CD4-positive, CD25-positive, alpha-beta regulatory T cell (primary cell): Measurements from ENCODE around the gene FNBP1L. TPM values are rescaled to one million over a fixed set of nuclear protein-coding genes. Genes with fewer than 3 reads are reported as not detected.
A peak's percentile ranks its signal among the peaks of the same experiment; 100 is the strongest.

Experiments used
- ATAC-seq, 2 donors: fragments of 150-1000 bp; cut with Tn5 transposase; one replicate each; pipeline ENCODE4 v1.10.0; 2021; ENCODE audit warnings: low read depth in 2 of 2, moderate number of reproducible peaks in 2 of 2, moderate library complexity in 1 of 2
- DNase-seq, 3 donors: peaks; one replicate each; pipeline versions ENCODE4 v3.0.0 to v3.0.0-alpha.2; 2012 to 2022; ENCODE audit warnings: mixed read lengths in 1 of 3
- H3K27ac ChIP-seq: one replicate; pipeline ENCODE4 v1.7.0; 2013; ENCODE audit warnings: mild to moderate bottlenecking, low read length; ENCODE audit not compliant: insufficient read depth, poor library complexity, severe bottlenecking
- H3K27me3 ChIP-seq: one replicate; pipeline ENCODE4 v1.7.0; 2013; ENCODE audit warnings: low read length; ENCODE audit not compliant: control insufficient read depth, insufficient read depth
- H3K36me3 ChIP-seq: one replicate; pipeline ENCODE4 v1.7.0; 2013; ENCODE audit warnings: mild to moderate bottlenecking, low read length, moderate library complexity; ENCODE audit not compliant: control insufficient read depth, insufficient read depth
- H3K4me1 ChIP-seq: 2 replicates; pipeline ENCODE4 v1.7.0; 2013; ENCODE audit warnings: mild to moderate bottlenecking, low read length; ENCODE audit not compliant: insufficient read depth, control insufficient read depth, poor library complexity, severe bottlenecking
- H3K4me3 ChIP-seq: one replicate; pipeline ENCODE4 v1.7.0; 2013; ENCODE audit warnings: low read depth, mild to moderate bottlenecking, low read length, moderate library complexity
- H3K9me3 ChIP-seq, 2 experiments: 1 replicate in 1 of 2; 2 replicates in 1 of 2; pipeline ENCODE4 v1.7.0; 2013; ENCODE audit warnings: low read length in 2 of 2, mild to moderate bottlenecking in 1 of 2, moderate library complexity in 1 of 2; ENCODE audit not compliant: control insufficient read depth in 2 of 2
- H3K27ac Mint-ChIP-seq, 3 donors: one replicate each; pipeline ENCODE4 v1.8.0; 2020 to 2022; ENCODE audit warnings: mild to moderate bottlenecking in 3 of 3, mixed read lengths in 3 of 3, moderate library complexity in 2 of 3
- H3K27me3 Mint-ChIP-seq: one replicate; pipeline ENCODE4 v1.8.0; 2022; ENCODE audit warnings: mild to moderate bottlenecking, mixed read lengths
- H3K36me3 Mint-ChIP-seq: one replicate; pipeline ENCODE4 v1.8.0; 2020; ENCODE audit warnings: mixed read lengths
- H3K4me1 Mint-ChIP-seq, 4 donors: one replicate each; pipeline ENCODE4 v1.8.0; 2020 to 2022; ENCODE audit warnings: mixed read lengths in 4 of 4, mild to moderate bottlenecking in 1 of 4
- H3K4me3 Mint-ChIP-seq, 4 donors: one replicate each; pipeline ENCODE4 v1.8.0; 2020 to 2022; ENCODE audit warnings: mild to moderate bottlenecking in 4 of 4, mixed read lengths in 4 of 4, moderate library complexity in 3 of 4
- H3K9me3 Mint-ChIP-seq, 7 donors: one replicate each; pipeline ENCODE4 v1.8.0; 2020 to 2022; ENCODE audit warnings: mixed read lengths in 7 of 7, mild to moderate bottlenecking in 3 of 7, moderate library complexity in 2 of 7
- polyA plus RNA-seq, 4 donors: library from polyadenylated mRNA; unstranded; fragments of 300-500 nt; fragmentation: Illumina TruSeq; gene quantifications; one replicate each; pipeline ENCODE4 v1.2.3, GENCODE V29; 2021
- total RNA-seq: library from RNA; stranded (reverse); gene quantifications from one replicate; pipeline ENCODE4 v1.2.3, GENCODE V29; 2022

FNBP1L gene
- total and polyA plus RNA-seq, 5 donors from 2014 or later = 0.10 to 2.4 (median 0.34) TPM; not detected in 1

DNA sequence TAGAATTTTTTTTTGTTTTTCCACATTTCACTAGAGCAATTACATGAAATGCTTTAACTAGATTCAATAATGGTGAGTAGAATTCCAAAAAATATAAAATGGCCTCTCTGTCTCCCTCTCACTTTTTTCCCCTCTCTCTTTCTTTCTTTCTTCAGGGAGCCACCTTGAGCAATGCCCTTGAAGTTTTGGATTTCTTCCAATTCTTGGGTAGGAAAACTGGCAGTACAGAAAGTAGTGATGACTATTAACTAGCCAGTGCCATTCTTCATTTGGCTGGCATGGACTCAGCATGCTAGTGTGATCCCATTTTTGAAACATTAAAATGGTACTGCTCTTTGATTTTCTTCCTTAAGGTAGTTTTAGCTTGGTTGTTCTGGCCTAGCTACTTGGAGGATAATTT, 4.5 kb upstream of the FNBP1L start:
- ATAC-seq (no peak), DNase-seq (no peak)
- Histone ChIP-seq H3K4me1 (peaks cover 14% of the 10 kb centered on the region), H3K36me3 (no peaks in the 10 kb centered on the region), H3K4me3 (no peak overlapping the region), H3K27ac (no peak overlapping the region), H3K27me3 (peaks cover 12% of the 10 kb centered on the region), H3K9me3 (no peaks in the 10 kb centered on the region)
- peaks cover 0 to 11% (median 6%) of the 10 kb centered on the region in 4 donors for H3K4me1 Mint-ChIP-seq
- H3K27ac Mint-ChIP-seq = no peak overlapping the region
- no peaks in the 10 kb centered on the region for H3K36me3 Mint-ChIP-seq
- no peak overlapping the region for H3K4me3 Mint-ChIP-seq
- peaks cover 51% of the 10 kb centered on the region for H3K27me3 Mint-ChIP-seq
- H3K9me3 Mint-ChIP-seq = peaks cover 0 to 7% (median 0%) of the 10 kb centered on the region in 7 donors

- Histone ChIP-seq H3K36me3 (no peaks in the 10 kb centered on the region), H3K27ac (no peak overlapping the region), H3K27me3 (peaks cover 34% of the 10 kb centered on the region), H3K9me3 (no peaks in the 10 kb centered on the region), H3K4me1 (peaks cover 25% of the 10 kb centered on the region), H3K4me3 (peak overlapping the region; percentile 45)
- no peaks in the 10 kb centered on the region for H3K36me3 Mint-ChIP-seq
- peaks cover 0 to 7% (median 0%) of the 10 kb centered on the region in 7 donors for H3K9me3 Mint-ChIP-seq
- peak overlapping the region; percentile 78 to 93 (median 90) for H3K4me3 Mint-ChIP-seq
- H3K27me3 Mint-ChIP-seq = peaks cover 65% of the 10 kb centered on the region
- ATAC-seq (no peak), DNase-seq (no peak)
- H3K4me1 Mint-ChIP-seq = peaks cover 9 to 20% (median 16%) of the 10 kb centered on the region in 4 donors
- H3K27ac Mint-ChIP-seq = peak overlapping the region in 1 of 3 donors; percentile 17
These were observed 974 bp upstream of the FNBP1L start for GRCh38 chr1:93446837-93447451.

DNA sequence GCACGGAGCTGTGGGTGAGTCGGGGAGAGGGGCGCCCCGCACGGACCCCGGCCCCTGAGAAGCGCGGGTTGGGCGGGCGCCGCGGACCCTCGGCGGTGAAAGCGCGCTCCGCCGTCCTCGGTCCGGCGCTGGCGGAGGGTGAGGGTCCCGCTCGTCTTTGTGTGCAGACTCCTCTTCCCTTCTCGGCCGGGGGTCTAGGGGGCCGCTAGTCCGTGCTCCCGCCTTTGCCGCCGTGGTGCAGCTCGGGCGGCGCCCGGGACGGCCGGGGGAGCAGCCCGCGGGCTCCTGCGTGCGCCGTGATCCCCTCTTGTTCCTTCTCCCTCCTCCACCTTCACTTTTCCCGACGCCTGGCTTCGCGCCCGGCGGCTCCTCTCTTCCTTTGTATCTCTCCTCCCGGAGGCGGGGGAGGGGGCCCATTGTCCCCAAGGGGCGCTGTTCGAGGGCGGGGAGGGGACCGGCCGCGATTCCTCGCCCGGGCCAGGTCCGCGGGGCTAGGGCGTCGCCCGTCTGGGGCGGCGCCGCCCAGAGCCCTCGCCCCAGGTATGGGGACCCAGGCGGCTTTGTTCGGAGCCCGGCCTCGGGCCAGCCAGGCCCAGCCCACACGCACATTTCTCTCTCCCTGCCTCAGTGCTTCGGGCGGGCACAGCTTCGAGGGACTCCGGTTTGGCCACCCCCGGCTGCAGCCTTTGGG, 519 bp downstream of the FNBP1L start:
- Mint-ChIP-seq H3K4me1 (peaks cover 9 to 20% (median 16%) of the 10 kb centered on the region in 4 donors), H3K9me3 (peaks cover 0 to 7% (median 0%) of the 10 kb centered on the region in 7 donors), H3K36me3 (no peaks in the 10 kb centered on the region), H3K27me3 (peaks cover 66% of the 10 kb centered on the region), H3K27ac (no peak overlapping the region), H3K4me3 (peak overlapping the region; percentile 78 to 92 (median 90))
- H3K9me3 ChIP-seq = no peaks in the 10 kb centered on the region
- H3K36me3 ChIP-seq = no peaks in the 10 kb centered on the region
- peaks cover 48% of the 10 kb centered on the region for H3K27me3 ChIP-seq
- no peak overlapping the region for H3K27ac ChIP-seq
- H3K4me3 ChIP-seq = peak overlapping the region; percentile 80
- H3K4me1 ChIP-seq = peaks cover 25% of the 10 kb centered on the region
- DNase-seq = no peak
- no peak for ATAC-seq

DNA sequence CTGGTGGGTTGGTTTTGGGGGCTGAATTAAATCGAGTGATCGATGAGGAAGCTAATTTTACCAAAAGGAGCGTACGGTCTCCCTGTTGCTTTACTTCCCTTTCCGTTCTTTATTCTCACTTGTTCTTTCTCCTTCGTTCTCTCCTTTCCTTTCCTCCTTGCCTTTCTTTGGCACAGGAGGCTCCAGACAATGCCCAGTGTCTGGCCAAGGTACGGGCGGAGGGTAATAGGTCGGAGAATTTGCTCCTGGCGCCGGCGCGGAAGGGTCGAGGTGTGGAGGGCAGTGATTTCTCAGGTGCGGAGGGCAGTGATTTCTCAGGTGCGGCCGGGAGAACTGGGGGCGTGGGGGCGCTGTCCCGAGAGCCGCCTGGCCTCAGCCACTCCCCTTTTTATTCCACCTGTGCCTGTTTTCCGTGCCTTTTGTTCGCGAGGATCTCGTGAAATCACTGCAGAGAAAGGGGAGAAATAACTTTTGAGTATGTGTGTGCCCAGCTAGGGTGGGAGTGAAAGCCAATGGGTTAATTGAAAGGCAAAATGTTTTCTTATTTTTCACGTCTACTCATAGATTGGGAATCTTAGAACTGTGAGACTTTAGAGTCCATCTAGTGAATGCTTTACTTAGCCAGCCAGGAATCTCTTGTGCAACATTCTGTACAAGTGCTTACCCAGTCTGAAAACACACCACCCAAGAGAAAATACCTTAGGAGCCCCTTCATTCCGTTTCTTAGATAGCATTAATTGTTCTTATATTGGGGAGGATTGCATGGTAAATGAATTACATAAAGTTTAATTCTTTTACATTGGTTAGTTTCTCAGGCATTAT, 1.3 kb downstream of the FNBP1L start:
- H3K27me3 Mint-ChIP-seq = peaks cover 71% of the 10 kb centered on the region
- no peaks in the 10 kb centered on the region for H3K36me3 ChIP-seq
- peaks cover 9 to 20% (median 16%) of the 10 kb centered on the region in 4 donors for H3K4me1 Mint-ChIP-seq
- ATAC-seq (no peak), DNase-seq (no peak)
- no peaks in the 10 kb centered on the region for H3K9me3 ChIP-seq
- no peak overlapping the region for H3K27ac ChIP-seq
- peak overlapping the region; percentile 78 to 92 (median 90) for H3K4me3 Mint-ChIP-seq
- no peaks in the 10 kb centered on the region for H3K36me3 Mint-ChIP-seq
- H3K9me3 Mint-ChIP-seq = peaks cover 0 to 7% (median 0%) of the 10 kb centered on the region in 7 donors
- peak overlapping the region in 1 of 3 donors; percentile 20 for H3K27ac Mint-ChIP-seq
- peaks cover 25% of the 10 kb centered on the region for H3K4me1 ChIP-seq
- peak overlapping the region; percentile 80 for H3K4me3 ChIP-seq
- H3K27me3 ChIP-seq = peaks cover 46% of the 10 kb centered on the region

DNA sequence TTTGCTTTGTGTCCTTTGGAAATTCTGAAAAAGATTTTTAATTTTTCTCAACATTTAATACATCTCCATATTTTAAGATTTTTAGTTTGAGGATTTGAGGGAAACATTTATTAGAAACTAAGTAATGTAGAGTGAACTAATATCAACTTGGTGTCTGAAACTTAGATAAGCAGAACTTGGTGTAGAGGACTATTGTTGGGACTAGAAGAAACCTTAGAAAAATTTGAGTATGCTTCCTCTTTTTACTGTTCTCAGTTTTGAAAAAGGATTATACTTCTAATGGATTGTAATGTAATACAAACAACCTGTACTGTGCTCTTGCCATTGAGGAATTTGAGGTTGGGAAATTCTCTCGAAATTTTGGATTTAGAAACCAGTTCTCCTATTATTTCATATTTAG, 2.4 kb downstream of the FNBP1L start:
- Mint-ChIP-seq H3K4me3 (peak overlapping the region in 1 of 4 donors; percentile 43), H3K36me3 (no peaks in the 10 kb centered on the region), H3K4me1 (peaks cover 9 to 20% (median 16%) of the 10 kb centered on the region in 4 donors), H3K27me3 (peaks cover 73% of the 10 kb centered on the region), H3K27ac (no peak overlapping the region), H3K9me3 (peaks cover 0 to 7% (median 0%) of the 10 kb centered on the region in 7 donors)
- Histone ChIP-seq H3K36me3 (no peaks in the 10 kb centered on the region), H3K4me3 (no peak overlapping the region), H3K9me3 (no peaks in the 10 kb centered on the region), H3K4me1 (peaks cover 25% of the 10 kb centered on the region), H3K27ac (no peak overlapping the region), H3K27me3 (peaks cover 46% of the 10 kb centered on the region)
- ATAC-seq (no peak), DNase-seq (no peak)

DNA sequence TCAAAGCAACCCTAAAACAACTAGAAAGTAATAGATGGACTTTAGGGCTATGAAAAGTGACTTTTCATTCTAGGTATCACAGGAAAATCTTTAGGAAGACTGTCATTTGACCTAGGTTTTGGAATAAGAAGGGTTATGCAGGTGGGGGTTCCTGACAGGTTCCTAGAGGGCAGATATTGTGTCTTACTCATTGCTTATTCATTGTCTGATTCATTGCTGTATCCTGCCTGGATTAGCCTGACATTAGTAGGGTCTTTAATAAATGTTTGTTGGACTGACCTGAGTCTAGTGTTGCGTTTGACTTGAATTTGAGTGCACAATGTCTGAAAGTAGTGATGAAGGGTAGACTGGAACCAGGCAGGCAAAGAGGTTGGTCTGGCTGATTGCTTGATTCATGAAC, 6.0 kb downstream of the FNBP1L start:
- Mint-ChIP-seq H3K27ac (no peak overlapping the region), H3K9me3 (peaks cover 0 to 2% (median 0%) of the 10 kb centered on the region in 7 donors), H3K4me3 (no peak overlapping the region), H3K4me1 (peaks cover 7% of the 10 kb centered on the region in 4 donors), H3K27me3 (peaks cover 46% of the 10 kb centered on the region), H3K36me3 (no peaks in the 10 kb centered on the region)
- Histone ChIP-seq H3K4me1 (peaks cover 6% of the 10 kb centered on the region), H3K9me3 (no peaks in the 10 kb centered on the region), H3K27ac (no peak overlapping the region), H3K27me3 (peaks cover 38% of the 10 kb centered on the region), H3K4me3 (no peak overlapping the region), H3K36me3 (no peaks in the 10 kb centered on the region)
- ATAC-seq (no peak), DNase-seq (no peak)

- H3K36me3 Mint-ChIP-seq = no peaks in the 10 kb centered on the region
- H3K27me3 Mint-ChIP-seq = peaks cover 4% of the 10 kb centered on the region
- no peak overlapping the region for H3K27ac Mint-ChIP-seq
- H3K4me3 Mint-ChIP-seq = no peak overlapping the region
- no peak for ATAC-seq
- peaks cover 0 to 2% (median 0%) of the 10 kb centered on the region in 7 donors for H3K9me3 Mint-ChIP-seq
- H3K4me1 ChIP-seq = no peaks in the 10 kb centered on the region
- H3K27me3 ChIP-seq = peaks cover 2% of the 10 kb centered on the region
- no peak for DNase-seq
- H3K27ac ChIP-seq = no peak overlapping the region
- H3K36me3 ChIP-seq = no peaks in the 10 kb centered on the region
- no peaks in the 10 kb centered on the region for H3K9me3 ChIP-seq
- H3K4me3 ChIP-seq = no peak overlapping the region
- no peaks in the 10 kb centered on the region for H3K4me1 Mint-ChIP-seq
These were observed 11.2 kb downstream of the FNBP1L start for GRCh38 chr1:93459126-93459525.
